ENCODE data around the gene CFAP54.

The CFAP54 gene

DNA sequence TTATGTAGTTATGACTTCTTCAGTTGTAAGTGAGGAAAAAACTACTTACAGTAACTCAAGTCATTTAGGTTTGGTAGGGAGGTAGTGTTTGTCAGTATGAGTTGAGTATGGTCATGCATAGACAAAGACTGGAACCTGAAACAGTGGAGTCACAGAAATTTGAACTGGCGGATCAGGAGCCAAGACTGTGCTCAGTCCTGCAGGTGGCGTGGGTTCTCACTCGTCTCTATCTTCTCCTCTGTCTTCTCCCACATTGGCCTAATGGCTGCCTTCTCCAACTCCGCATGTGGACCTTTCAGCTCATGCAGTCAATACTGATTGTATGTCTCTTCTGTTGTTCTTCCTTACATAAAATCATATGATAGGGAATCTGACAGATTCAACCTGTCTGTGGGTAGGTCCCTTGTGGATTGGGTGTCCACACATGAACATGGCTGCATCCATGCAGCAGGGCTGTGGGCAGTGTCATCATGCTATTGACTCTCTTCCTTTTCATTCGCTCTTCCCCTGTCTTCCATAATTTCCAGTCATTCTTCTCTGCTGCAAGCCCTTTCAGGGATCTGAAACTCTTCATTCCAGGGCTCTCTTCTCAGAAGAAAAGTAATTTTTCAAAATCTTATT is 338.9 kb downstream of the CFAP54 start:
- DNase-seq (ENCODE audit: low read depth), result no peak

GRCh38 chr12:96829354-96829753 is 340.0 kb downstream of the CFAP54 start:
- no peak for DNase-seq (ENCODE audit: low read depth)

DNA sequence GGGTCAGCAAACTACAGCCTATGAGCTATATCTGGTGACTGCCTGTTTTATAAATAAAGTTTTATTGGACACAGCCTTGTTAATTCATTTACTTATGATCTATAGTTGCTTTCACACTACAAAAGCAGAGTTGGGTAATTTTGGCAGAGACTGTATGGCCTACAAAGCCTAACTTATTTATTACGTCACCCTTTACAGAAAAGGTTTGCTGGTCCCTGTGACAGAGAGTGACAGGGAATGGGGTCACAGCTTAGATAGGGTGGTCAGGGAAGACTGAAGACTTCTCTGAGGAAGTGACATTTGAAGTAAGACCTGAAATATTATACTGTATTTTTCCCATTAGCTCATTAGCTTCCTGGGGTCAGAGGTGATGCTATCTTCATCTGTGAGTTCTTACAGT is 342.0 kb downstream of the CFAP54 start:
- DNase-seq (ENCODE audit: low read depth), result no peak

GRCh38 chr12:96846293-96846692 is 356.9 kb downstream of the CFAP54 start:
- no peak for DNase-seq (ENCODE audit: low read depth)

- DNase-seq (ENCODE audit: low read depth), result no peak
These were observed 361.3 kb downstream of the CFAP54 start for GRCh38 chr12:96850676-96851075.

GRCh38 chr12:96858162-96858561 is 368.8 kb downstream of the CFAP54 start:
- no peak for DNase-seq (ENCODE audit: low read depth)

DNA sequence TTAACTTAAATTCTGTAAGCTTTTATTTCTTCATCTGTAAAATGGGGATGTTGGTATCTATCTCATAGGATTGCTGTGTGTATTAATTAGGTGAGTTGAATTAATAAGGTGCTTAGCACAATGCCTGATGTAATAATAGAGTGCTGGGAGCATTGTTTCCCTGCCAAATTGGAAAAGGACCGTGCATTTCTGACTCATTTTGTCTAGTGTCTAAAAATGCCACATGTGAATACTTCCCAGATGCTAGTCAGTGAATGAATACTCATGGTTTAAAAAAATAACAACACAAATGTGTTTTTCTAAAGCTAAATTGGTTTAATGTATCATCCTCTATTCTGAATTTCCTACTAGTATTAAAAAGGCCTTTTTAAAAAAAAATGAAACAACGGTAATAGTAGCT is 372.3 kb downstream of the CFAP54 start:
- no peak for DNase-seq (ENCODE audit: low read depth)

DNA sequence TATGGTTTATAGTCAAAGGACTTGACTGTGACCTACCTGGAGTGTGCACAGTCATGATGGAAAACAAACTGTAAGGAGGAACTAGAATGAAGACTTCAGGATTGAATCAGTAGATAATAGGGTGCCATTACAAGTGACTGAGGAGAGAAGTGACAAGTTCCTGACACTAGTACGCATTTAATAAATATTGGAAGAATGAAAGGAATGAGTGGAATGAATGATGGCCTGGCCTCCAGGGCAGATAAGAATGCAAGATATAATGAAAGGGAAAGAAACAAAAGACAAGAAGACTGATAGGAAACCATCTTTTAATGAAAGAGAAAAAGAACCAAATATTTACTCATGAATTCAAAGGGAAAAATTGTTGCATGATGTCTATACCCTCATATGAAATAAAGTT is 372.9 kb downstream of the CFAP54 start:
- DNase-seq (ENCODE audit: low read depth), result no peak

DNA sequence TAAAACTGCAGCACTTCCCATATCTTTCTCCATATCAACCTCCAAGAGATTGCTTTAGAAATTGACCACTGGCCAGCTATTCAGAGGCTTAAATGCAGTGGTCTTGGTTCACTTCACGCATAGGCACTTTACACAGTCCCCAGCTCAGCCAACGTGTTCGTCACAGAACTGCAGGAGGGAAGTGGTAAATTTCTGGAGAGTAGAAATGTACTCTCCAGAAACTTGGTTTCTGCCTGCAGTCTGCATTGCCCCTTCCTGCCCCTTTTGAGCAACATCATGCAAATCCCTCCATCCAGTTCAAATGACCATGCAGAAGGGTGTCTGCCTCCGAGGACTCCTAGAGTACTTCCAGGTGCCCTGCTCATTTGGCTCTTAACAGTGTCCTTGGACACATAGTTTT is 375.0 kb downstream of the CFAP54 start:
- no peak for DNase-seq (ENCODE audit: low read depth)

DNA sequence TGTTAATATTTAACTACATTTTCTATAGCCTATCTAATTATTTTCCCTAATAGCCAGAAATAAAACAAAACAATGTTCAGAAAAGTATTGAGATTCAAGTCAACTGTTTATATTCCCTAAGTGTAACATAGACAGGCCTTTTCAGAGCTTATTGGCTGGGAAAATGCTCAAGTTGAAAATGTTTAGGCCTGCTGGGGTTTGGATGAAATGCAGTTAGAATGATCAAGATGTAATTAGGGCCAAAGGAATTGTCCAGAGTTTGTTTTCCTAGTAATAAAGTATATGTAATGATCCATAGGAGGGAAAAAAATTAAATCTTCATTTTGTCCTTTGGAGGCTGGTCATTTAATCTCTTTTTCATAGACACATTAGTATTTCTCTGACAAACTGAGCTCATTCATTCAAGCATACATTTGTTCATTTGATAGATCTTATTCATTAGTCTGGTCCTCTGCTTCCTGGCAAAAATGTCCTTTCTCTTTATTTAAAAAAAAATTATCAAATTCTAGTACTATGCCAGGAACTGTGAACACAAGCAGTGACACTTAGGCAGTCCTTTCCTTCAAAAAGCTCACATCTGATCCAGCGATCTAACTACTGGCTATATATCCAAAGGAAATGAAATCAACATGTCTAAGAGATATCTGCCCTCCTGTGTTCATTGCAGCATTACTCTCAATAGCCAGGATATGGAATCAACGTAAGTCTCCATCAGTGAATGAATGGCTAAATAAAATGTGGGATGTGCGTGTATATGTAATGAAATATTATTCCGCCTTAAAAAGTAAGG is 377.6 kb downstream of the CFAP54 start:
- no peak for DNase-seq (ENCODE audit: low read depth)

- DNase-seq (ENCODE audit: low read depth), result no peak
These were observed 381.6 kb downstream of the CFAP54 start for GRCh38 chr12:96870946-96871345.

DNA sequence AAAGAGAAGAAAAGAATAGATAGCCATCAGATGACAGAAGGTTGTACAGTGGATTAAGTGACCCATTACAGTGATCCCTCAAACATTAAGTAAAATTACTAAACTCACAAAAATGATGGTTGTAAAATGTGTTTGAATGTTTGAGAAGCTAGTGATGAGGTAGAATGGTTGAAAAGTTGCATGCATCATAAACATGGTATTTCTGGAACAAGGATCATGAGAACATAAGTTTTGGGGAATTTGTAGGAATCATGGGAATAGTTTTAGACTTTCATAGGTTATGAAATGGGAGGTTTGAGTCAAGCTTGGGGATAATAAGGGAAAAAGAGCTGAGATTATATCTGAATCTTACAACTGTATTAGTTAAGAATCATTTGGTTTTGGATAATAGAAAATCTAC is 383.6 kb downstream of the CFAP54 start:
- DNase-seq (ENCODE audit: low read depth), result no peak

DNA sequence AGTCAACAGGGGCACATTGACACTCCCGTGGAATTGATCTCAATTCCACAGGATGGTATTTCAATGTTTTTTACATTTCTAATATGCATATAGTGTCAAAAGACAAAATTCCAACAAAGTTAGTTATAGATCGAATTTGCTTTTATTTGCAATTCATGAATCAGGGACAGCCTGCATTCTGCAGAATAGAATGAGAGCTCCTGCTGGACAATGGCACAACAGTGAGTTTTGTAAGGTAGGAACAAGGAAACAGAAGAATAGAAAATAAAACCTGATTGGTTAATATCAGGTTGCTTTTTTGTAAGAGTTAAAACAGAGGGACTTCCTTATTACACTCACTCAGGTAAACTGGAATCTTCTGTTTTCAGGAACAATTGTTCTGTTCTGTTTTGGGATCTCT is 384.8 kb downstream of the CFAP54 start:
- DNase-seq (ENCODE audit: low read depth), result no peak

DNA sequence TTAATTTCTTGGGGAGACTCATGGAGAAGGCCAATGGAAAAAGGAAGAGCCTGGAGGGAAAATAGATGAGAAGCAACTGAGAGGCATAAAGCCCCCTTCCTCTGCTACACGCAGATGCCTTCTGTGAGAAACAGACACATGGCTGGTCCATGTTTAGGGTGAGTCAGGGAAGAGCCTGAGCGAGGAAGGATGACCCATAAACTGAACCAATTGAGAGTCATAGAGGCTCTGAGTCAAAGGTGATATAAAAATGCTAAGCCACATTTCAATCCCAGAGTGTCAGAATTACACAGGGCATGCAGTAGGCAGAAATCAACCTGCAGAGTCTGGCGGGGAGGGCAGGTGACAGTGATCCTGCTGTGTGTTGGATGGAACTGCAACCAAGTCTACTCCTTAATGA is 387.6 kb downstream of the CFAP54 start:
- DNase-seq (ENCODE audit: low read depth), result no peak

DNA sequence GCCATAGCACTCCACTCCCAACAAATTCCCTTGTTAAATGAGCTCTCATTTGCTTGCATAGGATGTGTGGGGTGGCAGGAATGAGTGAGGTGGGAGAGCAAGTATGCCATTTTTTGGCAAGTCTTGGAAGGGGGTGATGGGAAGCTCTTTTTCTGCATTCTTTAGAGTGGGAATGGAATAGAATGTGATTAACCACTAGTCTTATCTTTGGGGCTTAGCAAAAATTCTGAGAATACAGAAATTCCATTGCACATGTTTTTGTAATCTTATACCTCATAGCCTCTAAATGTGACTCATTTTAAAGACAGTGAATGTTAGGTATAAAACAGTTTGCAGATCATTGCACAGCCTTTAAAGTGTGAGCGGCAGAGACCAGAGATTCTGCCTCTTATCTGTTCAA is 389.3 kb downstream of the CFAP54 start:
- no peak for DNase-seq (ENCODE audit: low read depth)

DNA sequence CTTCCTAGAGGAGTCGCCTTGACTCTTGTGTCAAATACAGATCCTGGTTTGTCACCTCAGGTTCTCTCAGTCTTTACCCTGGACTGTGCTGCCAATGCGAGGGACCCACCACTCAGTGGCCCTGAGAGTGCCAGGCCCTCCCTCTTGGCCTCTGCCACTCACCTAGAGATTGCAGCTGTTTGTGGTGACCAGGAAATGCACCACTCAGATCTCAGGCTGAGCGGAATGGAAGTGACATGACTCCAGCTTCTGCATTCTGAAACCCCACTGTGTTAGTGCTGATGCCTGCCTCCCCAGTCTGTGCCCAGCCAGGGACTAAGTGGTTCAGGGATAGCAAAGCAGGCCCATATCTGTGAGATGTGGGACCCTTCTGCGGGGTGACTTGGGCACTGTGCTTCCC is 389.9 kb downstream of the CFAP54 start:
- no peak for DNase-seq (ENCODE audit: low read depth)

- DNase-seq (ENCODE audit: low read depth), result no peak
These were observed 390.8 kb downstream of the CFAP54 start for GRCh38 chr12:96880220-96880619.

DNA sequence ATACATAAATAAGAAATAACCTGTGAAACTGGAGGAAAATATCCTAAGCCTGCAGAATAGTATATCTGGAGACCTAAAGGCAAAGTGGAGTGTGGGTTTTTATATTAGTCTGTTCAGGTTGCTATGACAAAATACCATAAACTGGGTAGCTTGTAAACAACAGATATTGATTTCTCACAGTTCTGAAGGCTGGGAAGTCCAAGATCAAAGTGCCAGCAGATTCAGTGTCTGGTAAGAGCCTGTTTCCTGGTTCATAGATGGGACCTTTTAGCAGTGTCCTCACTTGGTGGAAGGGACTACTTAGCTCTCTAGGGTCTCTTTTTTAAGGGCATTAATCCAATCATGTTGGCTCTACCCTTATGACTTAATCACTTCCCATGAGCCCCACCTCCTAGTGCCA is 392.2 kb downstream of the CFAP54 start:
- no peak for DNase-seq (ENCODE audit: low read depth)

DNA sequence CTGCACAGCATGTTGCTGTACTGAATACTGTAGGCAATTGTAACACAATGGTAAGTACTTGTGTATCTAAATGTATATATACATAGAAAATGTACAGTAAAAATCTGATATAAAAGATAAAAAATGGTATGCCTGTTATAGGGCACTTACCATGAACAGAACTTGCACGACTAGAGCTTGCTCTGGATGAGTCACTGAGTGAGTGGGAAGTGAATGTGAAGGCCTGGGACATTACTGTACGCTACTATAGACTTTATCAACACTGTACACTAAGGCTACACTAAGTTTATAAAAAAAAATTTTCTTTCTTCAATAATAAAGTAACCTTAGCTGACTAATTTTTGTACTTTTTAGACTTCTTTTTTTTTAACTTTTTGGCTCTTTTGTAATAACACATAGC is 393.5 kb downstream of the CFAP54 start:
- no peak for DNase-seq (ENCODE audit: low read depth)

GRCh38 chr12:96883571-96883970 is 394.2 kb downstream of the CFAP54 start:
- no peak for DNase-seq (ENCODE audit: low read depth)

- DNase-seq (ENCODE audit: low read depth), result no peak
These were observed 397.8 kb downstream of the CFAP54 start for GRCh38 chr12:96886998-96887677.

GRCh38 chr12:96889273-96889933 is 400.0 kb downstream of the CFAP54 start:
- DNase-seq (ENCODE audit: low read depth), result no peak

DNA sequence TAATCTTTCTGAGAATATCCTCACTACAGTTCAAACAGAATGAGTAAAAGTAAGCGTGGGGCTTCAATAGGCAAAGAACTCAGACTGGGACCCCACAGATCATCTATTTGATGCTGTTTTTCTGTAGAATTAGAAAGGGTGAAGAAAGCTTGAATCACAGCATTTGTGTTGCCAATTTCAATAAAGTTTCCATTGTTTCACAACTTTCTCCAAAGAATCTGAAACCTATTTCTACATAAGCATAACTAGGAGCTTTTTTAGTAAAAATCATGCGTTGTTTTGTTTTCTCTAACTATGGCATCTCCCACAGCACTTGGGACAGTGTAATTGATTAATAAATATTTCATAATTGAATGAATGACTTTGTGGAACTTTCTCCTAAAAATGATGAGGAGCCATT is 401.0 kb downstream of the CFAP54 start:
- no peak for DNase-seq (ENCODE audit: low read depth)

All from stimulated activated CD8-positive, alpha-beta memory T cell treated with anti-CD3 and anti-CD28 coated beads, Interleukin-4, amount 100 ng/mL, for 24 hours (primary cell).